T47D (cell line): Measurements from ENCODE around the gene SLC16A14.

Experiments
- DNase-seq, 2 experiments: peaks; one replicate each; pipeline versions ENCODE4 v3.0.0 to v3.0.0-alpha.2; 2011 to 2012; ENCODE audit warnings: low read depth in 1 of 2, low spot score in 1 of 2
- JUND ChIP-seq: IDR thresholded peaks from 2 replicates; pipeline ENCODE4 v1.6.1; 2012; ENCODE audit warnings: low read depth
- in situ Hi-C: cut with HindIII; loops from 2 replicates; pipeline ENCODE4 v1.10.0; 2016; ENCODE audit warnings: low sequenced_read_pairs, low pct_unique_long_range_greater_than_20kb

The SLC16A14 gene

DNA sequence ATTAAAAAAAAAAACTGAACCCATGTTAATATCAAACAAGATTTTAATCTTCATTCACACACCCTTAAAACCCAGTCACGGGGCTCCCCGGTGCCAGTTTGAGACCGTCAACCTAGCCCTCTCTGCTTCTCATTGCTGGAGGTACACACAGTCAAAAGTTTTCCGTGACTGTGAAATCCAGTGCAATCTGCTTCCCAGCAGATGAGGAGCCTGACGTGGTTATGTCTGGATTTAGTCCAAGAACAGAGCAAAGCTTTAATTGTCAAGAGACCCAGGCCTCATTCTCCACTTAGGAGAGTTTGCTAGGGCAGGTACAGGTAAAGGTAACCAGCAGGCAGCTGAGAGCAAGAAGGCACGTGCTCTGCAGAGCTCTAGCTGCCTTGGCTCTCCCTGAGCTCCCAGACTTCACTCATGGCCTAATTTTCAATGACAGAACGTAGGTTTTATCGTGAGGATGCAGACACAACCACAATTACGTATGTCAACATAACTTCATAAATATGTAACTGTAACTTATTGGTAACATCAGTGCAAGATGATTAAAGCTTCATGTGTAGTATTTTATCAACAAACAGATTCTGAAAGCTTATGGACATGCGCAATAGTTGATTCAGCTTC lies 56.3 kb downstream of the SLC16A14 start:
- in situ Hi-C loops: no loop called here
- no peak for TF ChIP-seq JUND
- no peak for DNase-seq

DNA sequence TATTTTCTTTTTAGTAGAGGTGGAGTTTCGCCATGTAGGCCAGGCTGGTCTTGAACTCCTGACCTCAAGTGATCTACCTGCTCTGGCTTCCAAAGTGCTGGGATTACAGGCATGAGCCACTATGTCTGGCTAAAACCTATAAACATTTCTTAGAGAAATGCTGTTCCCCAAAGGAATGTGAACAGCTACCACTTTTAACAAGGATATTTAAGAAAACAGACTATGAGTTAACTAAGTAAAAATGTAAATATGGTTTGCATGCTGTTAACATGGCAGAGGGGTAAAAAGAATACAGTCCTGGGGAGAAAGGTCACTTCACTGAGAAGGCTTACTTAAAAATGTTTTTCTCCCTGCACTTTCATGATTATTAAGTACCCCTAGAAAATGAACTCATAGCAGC lies 57.1 kb downstream of the SLC16A14 start:
- no peak for TF ChIP-seq JUND
- in situ Hi-C loops: no loop called here
- no peak for DNase-seq

DNA sequence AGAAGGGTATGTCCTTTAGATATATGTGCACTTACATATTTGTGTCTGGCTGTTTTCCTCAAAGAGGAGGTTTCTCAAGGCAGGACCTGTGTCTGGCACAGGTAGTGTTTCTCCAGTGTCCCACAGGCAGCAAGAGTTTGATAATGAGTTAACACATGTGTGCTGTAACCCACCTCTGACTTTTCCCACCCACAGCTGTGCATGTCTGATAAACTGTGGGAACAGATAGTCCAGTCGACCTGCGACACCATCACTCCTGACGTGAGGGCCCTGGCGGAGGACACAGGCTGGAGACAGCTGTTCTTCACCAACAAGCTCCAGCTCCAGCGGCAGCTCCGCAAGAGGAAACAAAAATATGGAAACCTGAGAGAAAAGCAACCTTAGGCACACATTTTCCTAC lies 58.2 kb downstream of the SLC16A14 start:
- no peak for TF ChIP-seq JUND
- no peak for DNase-seq
- in situ Hi-C loops: no loop called here

DNA sequence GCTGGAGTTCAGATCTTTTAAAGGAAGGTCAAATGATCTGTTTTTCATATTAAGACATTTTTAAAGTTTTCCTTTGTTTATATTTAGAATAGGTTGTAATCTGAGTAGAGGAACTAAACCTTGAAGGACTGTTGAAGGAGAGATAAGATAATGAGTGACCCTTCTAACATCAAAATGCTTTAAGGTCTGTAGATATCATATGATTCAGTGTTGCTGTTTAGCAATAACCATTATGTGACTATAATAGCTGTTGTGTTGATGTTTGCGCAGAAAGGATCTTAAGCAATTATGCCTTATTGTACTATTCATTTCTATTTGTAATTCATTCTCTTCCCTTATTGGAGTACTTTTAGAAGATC lies 60.0 kb downstream of the SLC16A14 start:
- no peak for TF ChIP-seq JUND
- no peak for DNase-seq
- in situ Hi-C loops: no loop called here

DNA sequence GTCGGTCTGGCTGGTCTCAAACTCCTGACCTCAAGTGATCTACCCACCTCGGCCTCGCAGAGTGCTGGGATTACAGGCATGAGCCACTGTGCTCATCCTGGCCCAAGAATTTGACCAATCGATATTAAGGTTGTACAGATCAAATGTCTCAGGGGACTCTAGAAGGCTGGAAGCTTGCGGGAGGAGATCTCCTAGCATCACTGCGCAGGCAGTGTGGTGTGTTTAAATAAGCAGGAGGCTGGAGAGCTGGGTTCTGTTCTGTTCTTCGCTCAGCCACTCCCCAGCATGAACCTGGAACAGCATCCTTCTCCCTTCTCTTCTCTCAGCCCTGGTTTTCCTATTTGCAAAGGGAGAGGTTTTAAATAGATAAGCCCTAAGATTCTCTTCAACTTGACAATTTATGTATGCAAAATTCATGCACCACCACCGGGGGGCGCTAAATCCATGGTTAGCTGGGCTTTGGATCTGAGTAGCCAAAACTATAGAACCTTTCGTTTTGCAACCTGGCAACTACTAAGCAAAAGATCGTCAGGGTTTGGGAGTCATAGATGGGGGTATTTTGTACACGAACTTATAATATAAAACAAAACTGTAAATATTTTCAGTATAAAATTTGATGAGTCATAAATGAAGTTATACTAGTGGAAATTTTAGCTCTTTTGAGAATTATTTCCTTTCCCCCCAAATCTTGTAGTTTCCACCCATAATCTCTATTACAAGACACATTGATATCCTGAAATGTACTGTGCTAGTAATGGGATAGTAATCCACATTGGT lies 60.6 kb downstream of the SLC16A14 start:
- peak; percentile 23 to 69 for DNase-seq
- no peak for TF ChIP-seq JUND
- in situ Hi-C loops: no loop called here

DNA sequence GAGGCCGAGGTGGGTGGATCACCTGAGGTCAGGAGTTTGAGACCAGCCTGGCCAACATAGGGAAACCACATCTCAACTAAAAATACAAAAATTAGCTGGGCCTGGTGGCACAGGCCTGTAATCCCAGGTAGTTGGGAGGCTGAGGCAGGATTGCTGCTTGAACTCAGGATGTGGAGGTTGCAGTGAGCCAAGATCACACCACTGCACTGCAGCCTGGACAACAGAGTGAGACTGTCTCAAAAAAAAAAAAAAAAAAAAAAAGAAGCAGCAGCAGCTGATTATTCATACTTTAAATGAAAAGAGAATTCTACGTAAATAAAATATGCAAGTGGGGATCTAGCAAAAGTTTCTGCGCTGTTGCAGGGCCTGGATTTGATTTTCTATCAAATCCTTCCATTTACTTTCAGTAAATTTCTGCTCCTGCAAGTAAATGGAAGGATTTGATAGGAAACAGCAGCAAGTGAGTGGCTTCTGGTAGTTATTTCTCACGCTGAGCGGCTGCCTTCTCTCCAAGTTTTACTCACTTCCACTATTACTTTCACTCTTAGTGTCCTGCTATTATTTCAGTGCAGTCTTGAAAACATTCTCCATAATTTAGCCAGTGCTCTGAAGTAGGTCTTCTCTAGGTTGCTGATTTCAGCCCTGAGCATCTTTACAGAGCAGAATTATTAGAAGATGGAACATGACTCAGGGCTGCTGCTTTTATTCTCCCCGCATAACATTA lies 68.4 kb downstream of the SLC16A14 start:
- DNase-seq: no peak
- TF ChIP-seq JUND: no peak
- in situ Hi-C loops: no loop called here

DNA sequence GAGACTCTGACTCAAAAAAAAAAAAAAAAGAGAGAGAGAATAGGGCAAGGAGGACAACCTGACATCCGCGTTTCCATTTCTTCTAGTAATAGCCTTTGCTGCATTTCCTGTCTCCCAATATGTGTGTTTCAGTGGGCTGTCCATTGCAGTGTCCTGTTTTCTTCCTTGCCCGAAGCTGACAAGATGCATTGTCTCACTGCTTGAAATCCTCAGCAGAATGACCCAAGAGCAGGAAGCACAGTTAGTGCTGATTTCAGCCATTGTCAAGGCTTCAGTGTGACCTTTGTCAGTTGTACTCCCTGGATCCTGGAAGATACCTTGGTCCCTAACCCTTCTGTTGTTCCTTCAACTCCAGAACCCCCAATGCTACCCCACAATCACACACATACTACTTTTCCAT lies 71.2 kb downstream of the SLC16A14 start:
- in situ Hi-C loops: no loop called here
- no peak for DNase-seq
- TF ChIP-seq JUND: no peak

DNA sequence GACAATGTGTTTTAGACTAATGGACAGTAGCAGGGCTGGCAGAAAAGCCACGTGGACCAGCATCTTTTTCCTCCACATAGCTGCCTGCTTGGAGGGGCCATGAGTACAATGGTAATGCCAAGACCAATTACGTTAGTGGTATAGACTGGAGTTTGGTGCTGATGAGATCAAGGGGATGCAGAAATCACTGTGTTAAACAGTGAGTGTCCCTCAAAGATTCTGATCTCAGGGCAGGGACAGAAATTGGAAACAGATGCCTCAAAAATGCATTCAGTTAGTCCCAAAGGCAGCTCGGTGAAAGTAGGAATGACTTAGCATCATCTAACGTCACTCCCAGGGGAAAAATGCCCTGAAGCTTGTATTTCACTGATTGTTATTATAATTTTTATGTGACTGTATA lies 72.4 kb downstream of the SLC16A14 start:
- in situ Hi-C loops: no loop called here
- no peak for TF ChIP-seq JUND
- DNase-seq: no peak

DNA sequence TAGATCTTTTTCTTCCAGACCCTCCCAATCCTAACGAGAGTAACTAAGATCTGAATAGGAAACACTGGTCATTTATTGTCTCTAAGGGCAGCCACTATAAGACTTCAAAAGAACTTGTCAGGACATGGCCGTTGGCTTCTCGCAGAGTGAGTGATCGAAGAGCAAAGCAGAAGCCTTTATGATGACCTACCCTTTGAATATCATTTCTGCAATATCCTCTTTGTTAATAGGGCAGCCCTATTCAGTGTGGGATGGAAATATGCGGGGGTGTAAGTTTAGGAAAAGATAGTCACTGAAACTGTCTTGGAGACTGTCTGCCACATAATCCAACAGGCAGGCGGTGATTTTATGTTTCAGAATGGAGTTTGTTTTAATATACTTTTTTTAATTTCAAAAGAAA lies 75.5 kb downstream of the SLC16A14 start:
- TF ChIP-seq JUND: no peak
- in situ Hi-C loops: no loop called here
- DNase-seq: no peak
